Neural progenitor cell (in vitro differentiated cells): ENCODE results near the gene ECM2. TPM values are rescaled to one million over a fixed set of nuclear protein-coding genes. Genes with fewer than 3 reads are reported as not detected.

Experiments used
- DNase-seq: peaks from one replicate; pipeline ENCODE4 v3.0.0-alpha.2; 2016; ENCODE audit warnings: low spot score
- H2AFZ ChIP-seq: fragments of 200-600 bp; sonication (generic); replicated peaks from 2 replicates; pipeline ENCODE4 v1.6.1; 2016; ENCODE audit warnings: antibody characterized with exemption
- H3F3A ChIP-seq: fragments of 200-600 bp; sonication (generic); 2 replicates; pipeline ENCODE4 v1.6.1; 2016; ENCODE audit warnings: antibody characterized with exemption, low read depth
- H3K27ac ChIP-seq: fragments of 200-600 bp; sonication (generic); 2 replicates; pipeline ENCODE4 v1.5.1; 2016; ENCODE audit warnings: mild to moderate bottlenecking
- H3K27me3 ChIP-seq: fragments of 200-600 bp; sonication (generic); 2 replicates; pipeline ENCODE4 v1.6.1; 2016; ENCODE audit warnings: mild to moderate bottlenecking, moderate library complexity
- H3K36me3 ChIP-seq: fragments of 200-600 bp; sonication (generic); 2 replicates; pipeline ENCODE4 v1.5.1; 2016
- H3K4me1 ChIP-seq: fragments of 200-600 bp; sonication (generic); 2 replicates; pipeline ENCODE4 v1.6.1; 2016; ENCODE audit warnings: mixed run types
- H3K4me2 ChIP-seq: fragments of 200-600 bp; sonication (generic); 2 replicates; pipeline ENCODE4 v1.6.1; 2016
- H3K4me3 ChIP-seq: fragments of 200-600 bp; sonication (generic); 2 replicates; pipeline ENCODE4 v1.5.1; 2016
- H3K79me2 ChIP-seq: fragments of 200-600 bp; sonication (generic); 2 replicates; pipeline ENCODE4 v1.6.1; 2016; ENCODE audit warnings: low read depth
- H3K9ac ChIP-seq: fragments of 200-600 bp; sonication (generic); 2 replicates; pipeline ENCODE4 v1.6.1; 2016
- H3K9me3 ChIP-seq: fragments of 200-600 bp; sonication (generic); 2 replicates; pipeline ENCODE4 v1.5.1; 2016; ENCODE audit warnings: low read depth
- H4K20me1 ChIP-seq: fragments of 200-600 bp; sonication (generic); 2 replicates; pipeline ENCODE4 v1.6.1; 2016; ENCODE audit warnings: low read depth
- H3K27ac Mint-ChIP-seq: 3 replicates; pipeline ENCODE4 v1.8.0; 2021; ENCODE audit warnings: mixed read lengths
- H3K27me3 Mint-ChIP-seq: 2 replicates; pipeline ENCODE4 v1.8.0; 2022; ENCODE audit warnings: low read depth, mild to moderate bottlenecking, inconsistent platforms, moderate library complexity, mixed read lengths; ENCODE audit not compliant: insufficient read depth
- H3K36me3 Mint-ChIP-seq: 3 replicates; pipeline ENCODE4 v1.8.0; 2021; ENCODE audit warnings: mixed read lengths
- H3K4me1 Mint-ChIP-seq: 3 replicates; pipeline ENCODE4 v1.8.0; 2021; ENCODE audit warnings: mixed read lengths
- H3K4me3 Mint-ChIP-seq: 3 replicates; pipeline ENCODE4 v1.8.0; 2021; ENCODE audit warnings: mild to moderate bottlenecking, moderate library complexity, mixed read lengths
- H3K9me3 Mint-ChIP-seq: 3 replicates; pipeline ENCODE4 v1.8.0; 2020; ENCODE audit warnings: mixed read lengths
- CTCF ChIP-seq: fragments of 200-600 bp; sonication (generic); IDR thresholded peaks from 2 replicates; pipeline ENCODE4 v1.5.1; 2017; ENCODE audit warnings: antibody characterized with exemption, mild to moderate bottlenecking
- EZH2 ChIP-seq: fragments of 200-600 bp; sonication (generic); IDR thresholded peaks from 2 replicates; pipeline ENCODE4 v1.6.1; 2017; ENCODE audit warnings: antibody characterized with exemption, mild to moderate bottlenecking, moderate library complexity
- EZH2phosphoT487 ChIP-seq: fragments of 200-600 bp; sonication (generic); IDR thresholded peaks from 2 replicates; pipeline ENCODE4 v1.6.1; 2017; ENCODE audit warnings: antibody characterized with exemption
- total RNA-seq: library from RNA; depleted of rRNA; stranded (reverse); fragments of >200 nt; gene quantifications from 2 replicates; pipeline ENCODE4 v1.2.3, GENCODE V29; 2015; ENCODE audit warnings: low replicate concordance

ECM2 gene
- total RNA-seq, 1 donor from 2014 or later: not detected

DNA sequence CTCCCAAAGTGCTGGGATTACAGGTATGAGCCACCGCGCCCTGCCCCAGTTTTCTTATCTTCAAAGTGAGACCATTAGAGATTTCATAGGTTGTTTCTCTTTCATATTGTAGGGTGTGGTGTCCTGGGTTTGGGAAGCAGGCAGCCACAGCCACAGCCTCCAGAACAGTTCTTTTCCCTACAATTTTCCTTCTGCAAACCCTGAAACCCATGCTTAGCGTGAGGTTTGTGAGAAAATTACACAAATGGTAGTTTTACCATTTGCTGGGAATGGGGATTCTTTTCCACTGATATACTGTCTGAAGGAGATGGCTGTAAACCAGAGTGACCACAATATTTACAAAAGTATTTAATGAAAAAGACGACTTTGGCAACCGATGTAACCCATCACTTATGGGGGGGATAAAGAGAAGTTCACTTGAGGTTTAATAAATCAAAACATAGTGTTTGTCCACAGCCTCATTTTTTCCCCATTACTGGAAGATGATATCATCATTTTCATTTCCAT lies 26.7 kb upstream of the ECM2 start:
- no peaks in the 10 kb centered on the region for H3K36me3 Mint-ChIP-seq
- no peak for DNase-seq
- no peak overlapping the region for H3K27ac Mint-ChIP-seq
- Histone ChIP-seq H3K4me3 (no peak overlapping the region), H3K4me2 (no peak overlapping the region), H4K20me1 (no peaks in the 10 kb centered on the region), H3K36me3 (no peaks in the 10 kb centered on the region), H3K9ac (no peak overlapping the region), H3K4me1 (peaks cover 4% of the 10 kb centered on the region), H2AFZ (no peak overlapping the region), H3K79me2 (no peaks in the 10 kb centered on the region), H3F3A (no peaks in the 10 kb centered on the region), H3K27ac (no peak overlapping the region), H3K9me3 (no peaks in the 10 kb centered on the region), H3K27me3 (no peaks in the 10 kb centered on the region)
- TF ChIP-seq EZH2: no peak
- no peak for TF ChIP-seq CTCF
- H3K9me3 Mint-ChIP-seq: no peaks in the 10 kb centered on the region
- no peaks in the 10 kb centered on the region for H3K4me1 Mint-ChIP-seq
- no peak overlapping the region for H3K4me3 Mint-ChIP-seq
- no peaks in the 10 kb centered on the region for H3K27me3 Mint-ChIP-seq

DNA sequence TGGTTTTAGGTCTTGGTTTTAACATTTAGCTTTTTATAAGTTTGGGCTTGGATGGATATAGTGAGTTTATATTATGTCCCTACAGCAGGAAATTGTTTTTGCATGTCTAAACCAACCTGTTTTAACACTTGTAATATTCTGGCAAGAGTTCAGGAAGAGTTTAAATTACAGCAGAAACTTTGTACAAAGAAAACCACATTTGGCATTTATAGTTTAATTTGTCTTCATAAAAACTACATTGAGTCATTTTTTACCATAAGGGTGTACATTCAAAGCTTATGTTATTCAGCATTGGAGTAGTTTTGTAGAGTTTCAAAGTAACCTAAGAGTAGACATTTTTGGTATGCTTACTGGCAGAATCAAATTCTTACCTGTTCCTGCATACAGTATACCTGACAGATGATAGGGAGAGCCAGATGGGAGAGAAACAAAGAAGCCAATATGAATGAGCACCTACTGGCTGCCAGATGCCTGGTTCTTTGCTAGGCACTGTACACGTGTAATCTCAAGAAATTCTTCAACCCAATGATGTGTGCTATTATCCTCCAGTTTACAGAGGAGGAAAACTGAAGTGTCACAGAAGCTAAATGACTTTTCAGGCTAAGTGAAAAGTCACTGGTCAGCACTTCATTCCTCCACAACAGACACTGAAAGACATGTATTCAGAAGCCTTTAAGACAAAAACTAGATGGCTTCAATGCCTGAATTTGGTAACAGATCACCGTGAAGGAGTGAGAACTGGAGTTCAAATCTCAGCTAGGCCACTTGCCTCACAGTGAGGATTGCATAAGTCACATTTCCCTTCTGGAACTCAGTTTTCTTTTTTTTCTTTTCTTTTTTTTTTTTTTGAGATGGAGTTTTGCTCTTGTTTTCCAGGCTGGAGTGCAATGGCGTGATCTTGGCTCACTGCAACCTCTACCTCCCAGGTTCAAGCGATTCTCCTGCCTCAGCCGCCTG lies 25.9 kb upstream of the ECM2 start:
- peaks cover 6% of the 10 kb centered on the region for H3F3A ChIP-seq
- TF ChIP-seq CTCF (no peak), EZH2 (no peak), EZH2phosphoT487 (no peak)
- no peaks in the 10 kb centered on the region for H3K4me1 Mint-ChIP-seq
- peaks cover 4% of the 10 kb centered on the region for H3K4me1 ChIP-seq
- H3K36me3 ChIP-seq: no peaks in the 10 kb centered on the region
- H3K9me3 Mint-ChIP-seq: no peaks in the 10 kb centered on the region
- H2AFZ ChIP-seq: no peak overlapping the region
- H3K27me3 ChIP-seq: no peaks in the 10 kb centered on the region
- H4K20me1 ChIP-seq: no peaks in the 10 kb centered on the region
- H3K4me2 ChIP-seq: no peak overlapping the region
- DNase-seq: no peak
- H3K36me3 Mint-ChIP-seq: no peaks in the 10 kb centered on the region
- no peaks in the 10 kb centered on the region for H3K9me3 ChIP-seq
- no peak overlapping the region for H3K27ac Mint-ChIP-seq
- H3K27ac ChIP-seq: no peak overlapping the region
- no peaks in the 10 kb centered on the region for H3K79me2 ChIP-seq
- H3K27me3 Mint-ChIP-seq: no peaks in the 10 kb centered on the region
- H3K4me3 Mint-ChIP-seq: no peak overlapping the region
- H3K9ac ChIP-seq: no peak overlapping the region
- H3K4me3 ChIP-seq: no peak overlapping the region

- Histone ChIP-seq H3K27ac (no peak overlapping the region), H2AFZ (no peak overlapping the region), H3F3A (peaks cover 7% of the 10 kb centered on the region), H4K20me1 (no peaks in the 10 kb centered on the region), H3K4me2 (no peak overlapping the region), H3K27me3 (no peaks in the 10 kb centered on the region), H3K9me3 (no peaks in the 10 kb centered on the region), H3K9ac (no peak overlapping the region), H3K4me1 (peaks cover 4% of the 10 kb centered on the region), H3K36me3 (no peaks in the 10 kb centered on the region), H3K79me2 (no peaks in the 10 kb centered on the region), H3K4me3 (no peak overlapping the region)
- Mint-ChIP-seq H3K27ac (no peak overlapping the region), H3K4me1 (no peaks in the 10 kb centered on the region), H3K4me3 (no peak overlapping the region), H3K27me3 (no peaks in the 10 kb centered on the region), H3K9me3 (no peaks in the 10 kb centered on the region), H3K36me3 (no peaks in the 10 kb centered on the region)
- no peak for TF ChIP-seq CTCF
- TF ChIP-seq EZH2phosphoT487: no peak
- TF ChIP-seq EZH2: no peak
- DNase-seq: no peak
These were observed 23.0 kb upstream of the ECM2 start for GRCh38 chr9:92558612-92559374.
